DMS153 (cell line): Measurements from ENCODE around the gene ABCF3.

Source experiments
- DNase-seq: peaks from one replicate; lab custom pipeline; 2025; lab: John Stamatoyannopoulos, UW

Gene ABCF3

DNA sequence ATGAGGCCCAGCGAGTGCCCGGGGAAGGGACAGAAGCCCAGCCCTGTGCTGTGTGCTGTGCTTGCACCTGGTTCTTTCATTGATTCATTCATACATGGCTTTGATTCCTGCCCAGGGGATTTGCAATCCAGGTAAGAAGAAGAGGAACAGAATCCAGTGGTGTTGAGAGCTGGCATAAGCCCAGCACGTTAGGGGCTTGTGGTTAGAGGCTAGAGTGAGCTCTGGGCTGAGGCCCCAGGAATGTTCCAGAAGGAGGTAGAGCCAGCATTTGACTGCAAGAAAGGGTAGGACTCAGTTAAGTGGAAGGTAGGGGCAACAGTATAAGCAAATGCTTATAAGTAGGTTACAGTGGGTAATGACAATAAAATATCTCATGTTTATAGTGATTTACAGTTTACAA, 45.7 kb downstream of the ABCF3 start:
- no peak for DNase-seq

DNA sequence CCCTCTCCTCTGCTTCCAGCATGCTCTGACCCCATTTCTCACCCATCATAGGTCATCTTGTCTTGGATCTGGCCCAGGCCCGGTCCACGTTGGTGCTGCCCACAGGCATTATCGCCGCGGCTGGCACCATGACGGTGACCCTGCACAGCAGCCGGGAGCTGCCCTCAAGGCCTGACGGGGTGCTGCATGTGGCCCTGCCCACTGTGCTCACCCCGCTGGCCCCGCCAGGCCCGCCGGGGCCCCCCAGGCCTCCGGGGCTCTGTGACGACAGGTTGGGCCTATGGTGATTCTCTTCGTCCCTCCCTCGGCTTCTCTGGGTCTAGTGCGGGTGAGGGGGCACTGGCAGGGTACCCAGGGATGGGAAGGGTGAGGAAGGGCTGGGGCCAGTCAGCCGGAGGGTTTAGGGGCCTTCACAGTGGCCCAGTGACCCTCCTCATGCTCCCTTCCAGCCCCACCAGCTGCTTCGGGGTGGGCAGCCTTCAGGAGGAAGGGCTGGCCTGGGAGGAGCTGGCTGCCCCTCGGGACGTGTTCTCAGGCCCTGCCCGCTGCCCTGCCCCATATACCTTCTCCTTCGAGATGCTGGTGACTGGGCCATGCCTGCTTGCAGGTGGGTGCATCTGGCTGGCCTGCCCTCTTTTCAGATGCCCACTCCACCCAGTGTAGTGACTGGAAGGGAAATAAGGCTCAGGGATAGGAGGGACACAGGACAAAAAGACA, 47.3 kb downstream of the ABCF3 start:
- DNase-seq = no peak

DNA sequence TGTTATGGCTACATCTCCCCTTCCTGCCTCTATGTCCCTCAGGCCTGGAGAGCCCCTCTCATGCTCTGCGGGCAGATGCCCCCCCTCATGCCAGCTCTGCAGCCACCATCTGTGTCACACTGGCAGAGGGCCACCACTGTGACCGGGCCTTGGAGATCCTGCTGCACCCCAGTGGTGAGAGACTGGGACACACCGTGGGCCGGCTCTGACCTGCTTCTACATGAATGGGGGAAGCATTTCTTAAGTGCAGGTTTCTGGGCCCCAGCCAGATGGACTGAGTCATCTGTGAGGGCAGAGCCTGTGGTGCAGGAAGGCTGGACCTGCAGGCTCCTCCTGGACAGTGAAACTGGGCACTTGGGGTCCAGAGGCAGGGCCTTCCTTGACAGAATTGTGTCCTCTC, 48.2 kb downstream of the ABCF3 start:
- no peak for DNase-seq

DNA sequence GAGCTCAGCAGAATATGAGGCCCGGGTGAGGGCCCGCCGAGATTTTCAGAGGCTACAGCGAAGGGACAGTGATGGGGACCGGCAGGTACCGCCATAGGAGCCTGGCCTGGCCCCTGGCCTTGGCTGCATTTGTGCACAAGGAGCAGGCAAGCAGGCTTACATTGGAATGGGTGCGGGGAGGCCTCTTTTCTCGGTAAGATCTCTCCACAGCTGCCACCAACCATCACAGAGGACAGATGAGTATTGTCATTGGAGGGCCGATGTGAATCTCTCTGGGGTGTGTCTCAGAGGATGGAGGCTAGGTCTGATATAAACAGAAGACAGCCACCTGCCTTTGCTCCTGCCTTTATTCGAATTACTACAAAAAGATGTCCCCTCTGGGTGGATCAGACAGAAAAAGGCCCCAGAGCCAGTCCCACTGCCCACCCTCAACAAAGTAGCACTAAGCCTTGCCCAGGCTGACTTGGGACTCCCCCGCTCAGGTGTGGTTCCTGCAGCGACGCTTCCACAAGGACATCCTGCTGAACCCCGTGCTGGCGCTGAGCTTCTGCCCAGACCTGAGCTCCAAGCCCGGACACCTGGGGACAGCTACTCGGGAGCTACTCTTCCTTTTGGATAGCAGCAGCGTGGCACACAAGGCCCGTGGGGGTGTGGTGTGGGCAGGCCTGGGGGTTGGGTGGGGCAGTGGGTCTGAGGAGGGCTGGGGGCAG, 48.8 kb downstream of the ABCF3 start:
- DNase-seq = no peak

DNA sequence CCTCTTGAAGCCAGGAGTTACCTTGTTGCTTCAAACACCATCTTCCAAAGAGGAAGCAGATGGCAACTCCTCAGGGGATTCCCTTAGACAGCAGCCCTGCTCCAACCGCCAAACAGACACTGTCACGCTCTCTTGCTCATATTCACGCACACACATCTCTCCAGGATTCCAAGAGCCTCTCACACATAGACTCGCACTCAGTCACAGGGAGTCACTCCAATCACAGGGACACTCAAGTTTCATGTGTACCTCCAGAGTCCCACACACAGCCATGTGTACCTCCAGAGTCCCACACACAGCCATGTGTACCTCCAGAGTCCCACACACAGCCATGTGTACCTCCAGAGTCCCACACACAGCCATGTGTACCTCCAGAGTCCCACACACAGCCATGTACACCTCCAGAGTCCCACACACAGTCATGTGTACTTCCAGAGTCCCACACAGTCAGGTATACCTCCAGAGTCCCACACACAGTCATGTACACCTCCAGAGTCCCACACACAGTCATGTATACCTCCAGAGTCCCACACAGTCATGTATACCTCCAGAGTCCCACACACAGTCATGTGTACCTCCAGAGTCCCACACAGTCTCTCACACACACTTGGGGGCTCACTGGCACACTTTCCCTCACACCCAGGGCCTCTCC, 49.5 kb downstream of the ABCF3 start:
- DNase-seq = no peak

DNA sequence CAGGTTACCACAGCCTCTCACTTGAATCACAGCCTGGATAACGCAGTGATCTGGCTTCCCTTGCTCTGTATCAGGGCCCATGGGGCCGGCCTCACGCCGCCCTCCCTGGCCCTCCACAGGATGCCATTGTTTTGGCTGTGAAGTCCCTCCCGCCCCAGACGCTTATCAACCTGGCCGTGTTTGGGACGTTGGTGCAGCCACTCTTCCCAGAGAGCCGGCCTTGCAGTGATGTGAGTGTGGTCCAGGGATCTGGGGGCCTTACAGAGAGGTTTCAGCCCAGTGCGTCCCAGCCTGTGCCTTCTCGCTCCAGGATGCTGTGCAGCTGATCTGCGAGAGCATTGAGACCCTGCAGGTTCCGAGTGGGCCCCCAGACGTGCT, 50.0 kb downstream of the ABCF3 start:
- no peak for DNase-seq

DNA sequence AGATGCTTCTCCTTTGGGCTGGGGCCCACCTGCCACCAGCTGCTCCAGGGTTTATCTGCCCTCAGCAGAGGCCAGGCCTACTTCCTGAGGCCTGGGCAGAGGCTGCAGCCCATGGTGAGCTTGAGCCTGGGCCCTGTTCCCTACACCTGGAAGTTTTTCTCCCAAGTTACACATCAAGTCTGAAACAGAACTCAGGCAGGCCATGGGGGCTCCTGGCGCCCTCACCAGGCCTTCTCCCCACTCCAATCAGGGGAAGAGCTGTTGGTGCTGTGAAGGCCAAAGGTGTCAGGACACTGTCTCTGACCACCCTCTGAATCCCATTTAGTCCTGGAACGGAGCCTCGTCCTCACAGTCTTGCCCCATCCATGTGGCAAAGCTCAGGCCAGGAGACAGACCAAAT, 50.6 kb downstream of the ABCF3 start:
- no peak for DNase-seq

DNA sequence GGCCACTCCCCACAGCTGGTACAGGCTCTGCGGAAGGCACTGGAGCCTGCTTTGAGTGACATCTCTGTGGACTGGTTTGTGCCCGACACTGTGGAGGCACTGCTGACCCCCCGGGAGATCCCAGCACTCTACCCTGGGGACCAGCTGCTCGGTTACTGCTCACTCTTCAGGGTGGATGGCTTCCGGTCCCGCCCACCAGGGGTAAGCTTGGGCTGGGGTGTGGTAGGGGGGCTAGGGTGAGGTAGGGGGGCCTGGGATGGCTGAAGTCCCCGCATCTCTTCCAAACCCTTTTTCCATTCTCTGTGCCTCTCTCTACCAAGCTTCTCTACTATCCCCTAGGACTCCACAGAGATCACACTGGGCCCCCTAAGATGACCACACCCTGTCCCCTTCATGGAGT, 51.2 kb downstream of the ABCF3 start:
- no peak for DNase-seq

DNA sequence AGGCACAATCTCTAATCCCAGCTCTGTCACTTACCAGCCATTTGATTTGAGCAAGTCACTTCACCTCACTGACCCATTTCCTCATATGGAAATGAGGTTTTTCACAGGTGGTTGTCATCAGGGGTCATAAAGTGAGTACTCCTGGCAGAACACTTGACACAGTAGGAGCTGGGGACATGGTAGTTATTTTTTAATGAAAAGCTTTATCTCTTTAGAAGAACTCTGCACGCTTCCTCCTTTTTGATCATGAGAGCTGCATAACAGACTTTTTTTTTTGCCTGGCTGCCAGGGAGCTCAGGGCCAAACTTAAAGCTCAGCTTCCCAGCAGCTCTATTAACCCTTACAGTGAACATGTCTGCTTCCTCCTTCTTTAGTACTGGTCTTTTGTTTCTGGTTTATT, 51.8 kb downstream of the ABCF3 start:
- peak; percentile 37 for DNase-seq

DNA sequence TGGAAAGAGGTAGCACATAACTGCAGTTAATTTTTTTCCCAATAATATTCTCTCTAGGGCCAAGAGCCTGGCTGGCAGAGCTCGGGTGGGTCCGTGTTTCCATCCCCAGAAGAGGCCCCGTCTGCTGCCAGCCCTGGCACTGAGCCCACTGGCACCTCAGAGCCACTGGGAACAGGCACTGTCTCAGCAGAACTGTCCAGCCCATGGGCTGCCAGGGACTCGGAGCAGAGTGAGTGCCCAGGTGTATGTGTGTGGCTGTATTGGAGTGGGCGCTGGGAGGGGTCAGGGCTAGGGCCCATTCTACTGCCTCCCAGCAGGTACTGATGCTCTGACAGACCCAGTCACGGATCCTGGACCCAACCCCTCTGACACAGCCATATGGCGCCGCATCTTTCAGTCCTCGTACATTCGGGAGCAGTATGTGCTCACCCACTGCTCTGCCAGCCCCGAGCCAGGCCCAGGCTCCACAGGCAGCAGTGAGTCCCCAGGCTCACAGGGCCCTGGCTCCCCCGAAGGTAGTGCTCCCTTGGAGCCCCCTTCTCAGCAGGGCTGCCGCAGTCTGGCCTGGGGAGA, 52.3 kb downstream of the ABCF3 start:
- no peak for DNase-seq

DNA sequence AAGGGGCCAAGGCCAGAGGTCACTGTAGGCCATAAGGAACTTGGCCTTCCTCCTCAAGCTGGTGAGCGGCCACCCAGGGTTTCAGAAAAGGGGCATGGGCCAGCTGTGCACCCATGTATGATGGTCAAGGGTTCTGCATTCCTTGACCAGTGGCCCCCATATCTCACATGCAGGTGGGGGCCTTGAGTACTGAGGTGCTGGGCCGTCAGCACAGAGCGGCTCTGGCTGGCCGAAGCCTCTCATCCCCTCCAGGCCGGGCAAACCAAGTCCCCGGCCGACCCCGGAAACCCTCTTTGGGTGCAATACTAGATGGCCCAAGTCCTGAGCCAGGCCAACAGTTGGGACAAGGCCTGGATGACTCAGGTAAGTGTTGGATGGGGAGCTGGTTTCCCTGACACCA, 53.2 kb downstream of the ABCF3 start:
- no peak for DNase-seq

DNA sequence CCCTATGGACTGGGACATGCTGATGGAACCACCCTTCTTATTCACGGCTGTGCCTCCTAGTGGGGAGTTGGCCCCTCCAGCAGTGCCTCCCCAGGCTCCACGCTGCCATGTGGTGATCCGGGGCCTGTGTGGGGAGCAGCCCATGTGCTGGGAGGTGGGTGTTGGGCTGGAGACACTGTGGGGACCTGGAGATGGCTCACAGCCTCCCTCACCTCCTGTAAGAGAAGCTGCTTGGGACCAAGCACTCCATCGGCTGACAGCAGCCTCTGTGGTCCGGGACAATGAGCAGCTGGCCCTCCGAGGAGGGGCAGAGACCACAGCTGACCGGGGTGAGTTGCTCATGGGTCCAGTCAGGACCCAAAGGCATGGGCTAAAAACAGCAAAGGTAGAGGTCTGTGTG, 53.7 kb downstream of the ABCF3 start:
- no peak for DNase-seq

DNA sequence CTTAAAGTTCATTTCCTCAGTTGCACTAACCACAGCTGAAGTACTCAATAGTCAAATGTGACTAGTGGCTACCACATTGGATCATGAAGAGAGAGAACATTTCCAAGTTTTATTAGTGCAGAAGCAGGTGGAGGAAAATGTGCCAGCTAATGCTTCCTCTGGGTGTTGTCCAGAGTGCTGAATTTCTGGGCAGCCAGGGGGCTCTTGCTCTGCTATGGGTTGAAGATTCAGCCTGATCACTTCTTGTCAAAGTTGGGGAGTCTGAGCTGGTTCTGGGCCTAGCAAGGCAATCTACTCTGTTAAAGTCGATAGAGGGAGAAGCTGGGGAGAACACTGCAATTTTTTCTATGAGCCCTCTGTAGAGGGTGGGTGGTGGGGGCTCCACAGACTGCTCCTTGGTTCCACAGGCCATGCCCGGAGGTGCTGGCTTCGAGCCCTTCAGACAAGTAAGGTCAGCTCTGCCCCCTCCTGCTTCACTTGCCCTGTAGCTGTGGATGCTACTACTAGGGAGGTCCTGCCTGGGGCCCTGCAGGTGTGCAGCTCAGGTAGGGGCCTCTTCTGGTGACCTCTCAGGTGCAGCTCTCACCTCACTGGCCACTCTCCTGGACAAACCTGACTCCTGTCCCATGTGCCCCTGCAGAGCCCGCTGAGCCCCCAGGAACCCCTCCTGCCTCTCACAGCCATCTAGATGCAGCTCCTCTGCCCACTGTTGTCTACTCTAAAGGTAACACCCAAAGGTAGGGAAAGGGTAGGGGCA, 54.6 kb downstream of the ABCF3 start:
- no peak for DNase-seq

DNA sequence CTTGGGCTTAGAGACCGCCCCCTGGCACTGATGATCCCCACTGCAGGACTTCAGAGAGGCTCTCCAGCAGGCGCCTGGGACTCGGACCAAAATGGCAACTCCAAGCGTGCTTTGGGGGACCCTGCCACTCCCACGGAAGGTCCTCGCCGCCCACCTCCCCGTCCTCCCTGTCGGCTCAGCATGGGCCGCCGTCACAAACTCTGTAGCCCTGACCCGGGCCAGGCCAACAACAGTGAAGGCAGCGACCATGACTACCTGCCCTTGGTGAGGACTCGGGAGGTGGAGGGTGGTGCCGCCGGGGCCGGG, 55.1 kb downstream of the ABCF3 start:
- no peak for DNase-seq

DNA sequence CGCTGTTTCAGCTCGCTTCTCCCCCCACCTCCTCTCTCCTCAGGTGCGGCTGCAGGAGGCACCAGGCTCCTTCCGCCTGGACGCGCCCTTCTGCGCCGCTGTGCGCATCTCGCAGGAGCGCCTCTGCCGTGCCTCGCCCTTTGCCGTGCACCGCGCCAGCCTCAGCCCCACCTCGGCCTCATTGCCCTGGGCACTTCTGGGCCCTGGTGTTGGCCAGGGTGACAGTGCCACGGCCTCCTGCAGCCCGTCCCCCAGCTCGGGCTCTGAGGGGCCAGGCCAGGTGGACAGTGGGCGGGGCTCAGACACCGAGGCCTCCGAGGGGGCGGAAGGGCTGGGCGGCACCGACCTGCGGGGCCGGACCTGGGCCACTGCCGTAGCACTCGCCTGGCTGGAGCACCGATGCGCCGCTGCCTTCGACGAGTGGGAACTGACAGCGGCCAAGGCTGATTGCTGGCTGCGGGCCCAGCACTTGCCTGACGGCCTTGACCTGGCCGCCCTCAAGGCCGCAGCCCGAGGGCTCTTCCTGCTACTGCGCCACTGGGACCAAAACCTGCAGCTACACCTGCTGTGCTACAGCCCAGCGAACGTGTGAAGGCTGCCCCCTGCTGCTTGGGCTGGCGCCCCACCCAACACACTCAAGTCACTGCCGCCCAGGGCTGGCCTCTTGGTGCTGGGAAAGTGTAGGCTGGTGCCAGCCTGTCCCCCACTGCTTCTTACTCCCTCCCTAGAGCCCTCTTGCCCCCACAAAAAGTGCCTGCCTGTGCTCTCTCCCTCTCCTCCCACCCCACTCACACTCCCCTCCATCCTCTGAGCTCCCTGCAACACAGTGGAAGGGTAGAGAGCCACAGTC, 55.7 kb downstream of the ABCF3 start:
- DNase-seq = peak; percentile 81

DNA sequence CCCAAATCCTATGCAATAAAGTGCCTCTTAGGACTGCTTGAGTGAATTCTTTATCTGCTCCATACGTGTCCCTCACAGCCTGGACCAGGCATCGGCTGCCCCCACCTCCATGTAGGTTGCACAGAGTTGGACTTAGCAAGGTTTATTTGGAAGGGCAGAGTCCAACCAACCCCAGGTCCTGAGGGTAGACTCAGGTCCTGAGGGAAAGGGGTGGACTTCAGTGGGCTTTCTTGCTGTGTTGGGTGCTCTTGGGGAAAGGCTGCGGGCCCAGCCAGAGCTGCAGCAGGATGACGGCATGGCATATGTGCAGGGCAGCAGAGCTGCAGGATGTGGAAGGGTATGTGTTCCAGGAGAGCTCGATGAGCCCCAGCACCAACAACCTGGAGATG, 56.3 kb downstream of the ABCF3 start:
- DNase-seq = no peak
